NCI-H2107 treated with DMSO at 0.1 percent for 48 hours (cell line): ENCODE measurements around the gene RAB9A.
"Not testable (repeated sequence)": the region's sequence is repeated elsewhere in the genome, so short reads cannot be mapped to it uniquely, and the experiment has no call there.

ENCODE experiments used
- DNase-seq: peaks from one replicate; lab custom pipeline; 2025; ENCODE audit not compliant: unreplicated experiment; lab: John Stamatoyannopoulos, UW

The RAB9A gene

GRCh38 chrX:13688958-13689740 lies at the start of gene RAB9A:
Gene RAB9A (plus strand): TSS chrX:13689128. CDS start chrX:13708747, 19,619 bp downstream.
- DNase-seq, result peak; percentile 64

GRCh38 chrX:13641684-13642083 lies 47.2 kb upstream of the RAB9A start:
- not testable (repeated sequence) for DNase-seq

- no peak for DNase-seq
Observed at GRCh38 chrX:13645464-13646153, 43.3 kb upstream of the RAB9A start.

- peak; percentile 58 for DNase-seq
Observed at GRCh38 chrX:13646154-13646549, 42.8 kb upstream of the RAB9A start.

GRCh38 chrX:13647709-13648212 lies 41.2 kb upstream of the RAB9A start:
- peak; percentile 33 for DNase-seq

GRCh38 chrX:13648336-13648735 lies 40.6 kb upstream of the RAB9A start:
- not testable (repeated sequence) for DNase-seq

- no peak for DNase-seq
Observed at GRCh38 chrX:13649838-13650237, 39.1 kb upstream of the RAB9A start.

GRCh38 chrX:13650318-13650717 lies 38.6 kb upstream of the RAB9A start:
- DNase-seq, result no peak

GRCh38 chrX:13651150-13651549 lies 37.8 kb upstream of the RAB9A start:
- no peak for DNase-seq

- DNase-seq, result no peak
Observed at GRCh38 chrX:13652287-13652793, 36.6 kb upstream of the RAB9A start.

- peak; percentile 89 for DNase-seq
Observed at GRCh38 chrX:13652850-13653693, 35.9 kb upstream of the RAB9A start, which contains the start of gene TCEANC. Gene TCEANC (plus strand): TSS chrX:13653141. CDS start chrX:13662509, 9,368 bp downstream.

- DNase-seq, result no peak
Observed at GRCh38 chrX:13654116-13654515, 34.8 kb upstream of the RAB9A start.

GRCh38 chrX:13655674-13656073 lies 33.3 kb upstream of the RAB9A start:
- peak; percentile 7 for DNase-seq

GRCh38 chrX:13658602-13659001 lies 30.3 kb upstream of the RAB9A start:
- DNase-seq, result peak; percentile 56

GRCh38 chrX:13659063-13659462 lies 29.9 kb upstream of the RAB9A start:
- DNase-seq, result no peak

GRCh38 chrX:13661735-13662288 lies 27.1 kb upstream of the RAB9A start:
- DNase-seq, result no peak

GRCh38 chrX:13662355-13662791 lies 26.6 kb upstream of the RAB9A start:
- no peak for DNase-seq

GRCh38 chrX:13664020-13664419 lies 24.9 kb upstream of the RAB9A start:
- DNase-seq, result no peak

- no peak for DNase-seq
Observed at GRCh38 chrX:13666836-13667235, 22.1 kb upstream of the RAB9A start.

GRCh38 chrX:13667919-13668318 lies 21.0 kb upstream of the RAB9A start:
- DNase-seq, result no peak
